Measurements from ENCODE around the gene C3orf49.

The C3orf49 gene

DNA sequence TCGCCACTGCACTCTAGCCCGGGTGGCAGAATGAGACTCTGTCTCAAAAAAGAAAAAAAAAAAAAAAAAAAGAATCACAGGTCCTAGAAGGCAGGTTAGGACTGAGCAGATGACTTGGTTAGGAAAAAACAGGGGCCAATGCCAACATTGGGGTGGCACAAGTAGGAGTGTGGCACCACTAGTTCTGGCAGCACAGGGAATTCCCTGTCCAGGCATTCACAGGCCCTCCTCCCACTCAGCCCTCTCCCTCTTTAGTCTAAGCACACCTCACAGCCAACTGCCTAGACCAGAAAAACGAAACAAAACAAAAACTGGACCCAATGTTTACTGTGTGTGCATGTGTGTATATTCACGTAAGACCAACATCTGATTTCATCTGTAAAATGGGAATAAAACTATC, 34.0 kb downstream of the C3orf49 start:
- DNase-seq: no peak

DNA sequence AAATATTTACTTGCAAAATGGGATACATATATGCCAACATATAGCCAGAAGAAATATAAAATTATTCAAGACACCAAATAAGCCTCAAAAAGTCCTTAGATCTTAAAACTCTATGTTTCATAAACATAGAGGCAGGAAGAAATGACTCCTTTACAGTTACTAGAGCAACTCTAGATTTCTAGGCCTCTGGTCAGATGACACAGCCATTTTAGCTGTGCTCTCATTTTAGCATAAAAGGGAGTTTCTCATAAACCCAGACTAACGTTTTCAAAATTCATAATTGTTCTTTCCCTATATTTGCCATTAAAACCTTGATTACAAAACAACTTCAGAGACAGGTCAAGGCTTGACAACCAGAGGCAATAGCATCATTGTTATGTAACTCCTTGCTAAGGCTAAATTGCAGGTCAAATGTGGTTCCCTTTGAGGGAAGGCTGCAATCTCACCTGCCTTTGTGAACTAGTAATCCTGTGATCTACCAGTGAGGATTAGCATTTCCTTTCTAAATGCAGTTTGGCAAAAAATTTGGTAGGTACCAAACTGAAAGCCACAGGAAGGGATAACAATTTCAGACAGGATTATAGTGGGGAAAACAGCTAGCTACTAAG, 36.3 kb downstream of the C3orf49 start:
- no peak for DNase-seq

DNA sequence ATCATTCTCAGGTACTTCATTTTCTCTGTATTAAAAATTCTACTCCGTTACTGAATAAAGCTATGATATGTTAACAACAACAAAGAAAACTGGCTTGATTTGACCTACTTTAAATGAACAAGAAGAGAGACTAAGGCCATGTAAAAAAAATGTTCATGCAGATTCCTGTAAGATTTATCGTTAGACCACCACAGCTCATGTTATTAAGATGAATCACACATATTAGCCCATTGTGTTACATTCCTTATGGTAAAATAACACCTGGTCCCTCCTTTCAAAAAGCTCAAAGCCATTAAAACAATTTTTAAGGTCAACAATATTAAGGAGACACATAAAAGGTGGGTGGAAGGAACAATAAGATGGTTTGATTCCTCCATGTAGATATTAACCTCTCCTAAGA, 38.2 kb downstream of the C3orf49 start:
- no peak for DNase-seq

DNA sequence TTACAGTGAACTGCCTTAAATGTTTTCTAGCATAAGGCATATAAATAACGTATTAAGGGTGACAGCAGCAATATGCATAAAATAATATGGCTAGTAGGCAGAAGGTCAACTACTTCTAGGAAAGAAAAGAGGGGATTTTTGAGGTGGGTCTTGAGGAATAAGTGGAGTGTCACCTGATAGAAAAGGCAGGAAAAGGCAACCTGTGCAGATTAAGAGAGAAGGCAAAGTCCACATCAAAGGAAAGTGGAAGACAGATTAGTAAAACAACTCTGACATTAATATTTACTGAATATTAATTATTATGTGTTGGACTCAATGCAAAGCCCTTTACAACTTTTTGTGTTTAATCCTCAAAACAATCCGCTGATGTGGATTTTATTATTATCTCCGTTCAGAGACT, 41.7 kb downstream of the C3orf49 start:
- DNase-seq: no peak

DNA sequence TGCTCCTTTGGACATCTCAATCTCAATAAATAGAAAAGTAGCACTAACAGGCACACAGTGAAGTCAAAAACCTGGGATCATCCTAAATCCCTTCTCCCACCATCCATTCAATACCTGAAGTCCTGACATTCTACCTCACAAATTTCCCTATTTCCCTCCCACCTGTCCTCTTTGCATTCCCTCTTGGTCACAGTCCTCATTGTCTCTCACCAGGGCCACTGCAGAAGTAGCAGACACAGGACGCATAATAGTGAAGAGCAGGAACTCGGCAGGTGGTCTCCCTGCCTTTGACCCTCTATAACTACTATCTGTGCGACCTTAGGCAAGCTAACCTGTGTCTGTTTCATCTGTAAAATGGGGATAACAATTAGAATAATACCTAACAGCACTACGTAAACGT, 42.2 kb downstream of the C3orf49 start:
- DNase-seq: no peak

DNA sequence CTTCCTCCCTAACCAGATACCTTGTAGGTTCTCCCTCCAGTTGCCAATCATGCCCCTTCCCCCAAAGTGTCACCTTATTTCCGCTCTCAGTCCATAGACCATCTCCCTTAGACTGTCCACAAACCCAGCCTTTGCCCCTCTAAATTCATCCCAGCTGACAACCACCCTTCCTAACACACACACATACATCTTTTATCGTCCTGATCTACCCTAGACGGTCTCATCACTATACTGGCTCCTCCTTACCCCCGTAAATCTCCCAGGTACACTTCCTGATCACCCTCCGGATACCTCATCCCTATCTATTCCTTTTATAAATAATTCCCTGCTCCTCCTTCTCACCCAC, 43.7 kb downstream of the C3orf49 start:
- DNase-seq: peak; percentile 20

DNA sequence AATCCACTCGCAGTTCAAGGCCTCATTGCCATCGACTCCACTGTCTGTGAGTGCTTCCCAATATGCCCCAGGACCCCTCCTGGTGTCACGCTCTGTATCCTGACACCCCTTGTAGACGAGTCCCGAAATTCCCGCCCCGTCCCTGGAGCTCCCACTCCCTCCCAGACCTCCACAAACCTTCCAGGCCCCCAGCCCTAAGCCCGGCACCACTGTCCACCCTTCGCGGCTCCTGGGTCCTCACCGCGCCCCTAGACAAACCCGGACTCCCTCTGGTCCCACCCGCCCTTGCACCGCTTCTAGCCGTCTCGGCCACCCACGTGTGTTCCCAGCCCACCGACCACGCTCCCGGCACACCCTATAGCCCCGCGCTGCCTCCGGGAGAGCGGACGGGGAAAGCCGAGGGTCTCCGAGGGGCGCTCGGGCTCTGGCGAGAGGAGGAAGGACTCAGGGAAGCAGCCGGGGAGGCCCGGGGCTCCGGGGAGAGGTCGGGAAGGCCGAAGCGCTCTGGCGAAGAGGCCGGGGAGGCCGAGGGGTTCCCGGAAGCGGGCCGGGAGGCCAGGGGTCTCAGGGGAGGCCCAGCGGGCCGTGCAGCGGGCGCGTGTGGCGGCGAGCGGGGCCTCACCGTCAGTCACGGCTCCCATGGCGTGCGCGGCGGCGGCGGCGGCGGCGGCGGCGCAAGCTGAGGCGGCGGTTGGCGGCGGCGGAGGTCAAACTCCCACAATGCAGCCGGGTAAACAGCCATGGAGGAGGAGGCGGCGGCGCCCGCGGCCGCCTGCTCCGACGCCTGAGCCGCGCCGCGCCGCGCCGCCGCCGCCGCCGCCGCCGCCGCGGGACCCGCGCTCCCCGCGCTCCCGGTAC, 44.3 kb downstream of the C3orf49 start, which contains the start of the genes ATXN7 and THOC7:
Gene ATXN7 (plus strand): TSS at position 718 of the 858 bp plus-strand sequence. CDS start 48,732 bp downstream, outside the sequence.
Gene THOC7 (minus strand): TSS at position 656 of the 858 bp plus-strand sequence. CDS start 15 bp downstream, at position 641.
- peak; percentile 62 for DNase-seq

DNA sequence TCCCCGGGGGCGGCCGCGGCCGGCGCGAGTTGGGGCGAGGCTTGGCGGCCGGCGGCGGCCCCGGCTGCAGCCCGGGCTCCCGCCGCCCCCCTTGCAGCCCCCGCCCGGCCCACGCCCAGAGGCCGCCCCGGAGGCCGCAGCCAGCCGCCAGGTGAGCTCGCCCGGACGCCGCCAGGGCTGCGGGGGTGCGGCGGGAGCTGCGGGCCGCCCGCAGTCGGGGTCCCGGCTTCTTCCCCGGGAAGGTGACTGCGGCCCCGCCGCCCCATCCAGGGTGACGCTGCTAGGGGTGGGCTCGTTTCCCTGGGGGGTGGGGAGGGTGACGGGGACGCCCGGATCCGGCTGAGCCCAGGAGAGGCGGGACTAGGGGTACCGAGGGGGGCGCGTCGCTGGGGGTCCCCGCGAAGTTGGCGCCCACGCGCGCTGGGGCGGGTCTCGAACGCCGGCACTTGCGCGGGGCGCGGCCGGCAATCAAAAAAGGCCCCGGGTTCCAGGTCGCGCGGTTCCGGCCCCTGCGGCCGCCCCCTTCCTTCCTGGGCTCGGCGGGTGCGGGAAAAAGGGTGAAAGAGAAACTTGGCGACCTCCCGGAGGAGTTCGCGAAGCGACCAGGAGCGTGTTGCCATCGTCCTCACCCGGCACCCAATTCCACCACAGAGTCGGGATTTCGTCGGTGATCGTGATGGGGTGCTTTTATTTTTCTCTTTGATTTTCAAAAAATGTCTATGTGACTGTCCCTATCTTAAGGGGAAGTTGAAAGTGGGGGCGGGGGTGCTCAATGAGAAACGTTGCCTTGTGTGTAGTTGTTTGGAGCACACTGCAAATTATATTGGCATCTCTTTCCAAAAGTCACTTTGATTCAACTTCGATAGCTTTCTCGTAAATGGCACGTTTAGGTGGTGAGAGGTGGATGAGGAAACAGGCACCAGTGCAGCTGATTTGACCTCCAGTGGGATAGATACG, 45.2 kb downstream of the C3orf49 start:
- DNase-seq: peak; percentile 59

DNA sequence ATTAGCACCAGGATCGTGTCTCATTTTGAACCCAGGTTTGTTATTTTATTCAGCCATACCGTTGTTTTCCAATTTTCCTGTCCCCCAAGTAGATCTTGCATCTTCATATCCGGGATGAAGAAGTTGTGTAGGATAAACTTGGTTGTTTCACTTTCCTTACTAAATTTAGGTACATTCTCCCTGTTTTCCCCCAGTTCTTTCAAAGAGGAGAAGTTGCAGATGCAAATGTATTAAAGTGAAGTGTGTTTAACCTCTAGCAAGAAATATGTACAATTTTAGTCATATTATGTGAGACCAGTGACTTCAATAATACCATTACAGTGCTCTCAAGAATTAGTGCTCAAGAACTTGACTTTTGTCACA, 45.8 kb downstream of the C3orf49 start:
- DNase-seq: no peak

DNA sequence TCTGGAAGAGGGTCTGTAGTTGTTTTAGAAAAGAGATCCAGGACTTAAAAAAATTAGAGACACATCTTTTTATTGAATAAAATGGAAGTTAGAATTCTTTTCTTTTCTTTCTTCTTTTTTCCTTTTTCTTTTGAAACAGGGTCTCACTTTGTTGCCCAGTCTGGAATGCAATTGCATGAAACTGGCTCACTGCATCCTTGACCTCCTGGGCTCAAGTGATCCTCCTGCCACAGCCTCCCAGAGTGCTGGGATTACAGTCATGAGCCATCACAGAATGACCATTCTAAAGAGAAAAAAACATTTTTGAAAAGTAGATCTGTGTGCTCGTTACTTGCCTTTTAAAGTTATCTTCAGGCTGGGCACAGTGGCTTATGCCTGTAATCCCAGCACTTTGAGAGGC, 48.1 kb downstream of the C3orf49 start:
- DNase-seq: no peak

DNA sequence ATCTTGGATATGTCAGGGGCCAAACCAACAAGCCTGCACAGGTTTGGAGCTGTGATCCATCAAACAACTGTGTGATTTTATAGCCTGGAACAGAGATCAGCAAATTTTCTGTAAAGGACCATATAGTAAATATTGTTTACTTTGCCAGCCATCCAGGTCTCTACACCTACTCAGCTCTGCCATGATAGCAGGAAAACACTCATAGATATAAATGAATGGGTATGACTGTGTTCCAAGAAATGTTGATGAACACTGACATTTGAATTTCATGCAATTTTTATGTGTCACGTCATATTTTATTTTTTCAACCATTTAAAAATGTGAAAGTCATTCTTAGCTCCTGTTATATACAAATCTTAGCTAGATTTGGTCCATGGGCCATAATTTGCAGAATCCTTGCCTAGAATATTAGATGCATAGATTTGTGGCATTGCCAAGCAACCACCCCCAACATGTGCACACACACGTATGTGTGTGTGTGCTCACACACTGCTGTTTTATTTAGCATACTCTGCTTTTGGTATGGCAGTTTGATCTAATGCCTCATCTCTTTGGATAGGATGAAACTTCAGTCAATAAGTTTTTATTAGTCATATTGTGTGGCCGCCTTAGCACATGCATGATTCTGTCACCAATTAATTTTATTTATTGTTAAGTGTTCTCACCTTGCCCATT, 51.0 kb downstream of the C3orf49 start:
- DNase-seq: no peak

DNA sequence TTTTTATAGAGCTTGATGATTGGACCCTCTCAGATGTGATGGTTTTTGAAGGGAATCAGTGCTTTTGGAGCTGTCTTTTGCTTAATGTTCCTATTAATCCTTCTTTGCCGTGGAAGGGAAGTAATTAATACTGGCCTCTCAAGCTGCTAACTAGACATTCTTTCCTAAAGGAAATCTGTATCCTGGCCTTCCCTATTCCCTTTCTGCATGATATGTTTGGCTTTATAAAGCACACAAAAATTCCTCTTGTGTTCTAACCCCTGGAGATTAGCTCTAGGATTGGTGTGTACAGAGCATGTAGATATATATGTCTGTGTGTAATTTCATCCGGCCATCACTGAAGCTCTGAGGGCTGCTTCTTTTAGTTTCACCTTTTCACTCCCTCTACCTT, 51.5 kb downstream of the C3orf49 start:
- no peak for DNase-seq

DNA sequence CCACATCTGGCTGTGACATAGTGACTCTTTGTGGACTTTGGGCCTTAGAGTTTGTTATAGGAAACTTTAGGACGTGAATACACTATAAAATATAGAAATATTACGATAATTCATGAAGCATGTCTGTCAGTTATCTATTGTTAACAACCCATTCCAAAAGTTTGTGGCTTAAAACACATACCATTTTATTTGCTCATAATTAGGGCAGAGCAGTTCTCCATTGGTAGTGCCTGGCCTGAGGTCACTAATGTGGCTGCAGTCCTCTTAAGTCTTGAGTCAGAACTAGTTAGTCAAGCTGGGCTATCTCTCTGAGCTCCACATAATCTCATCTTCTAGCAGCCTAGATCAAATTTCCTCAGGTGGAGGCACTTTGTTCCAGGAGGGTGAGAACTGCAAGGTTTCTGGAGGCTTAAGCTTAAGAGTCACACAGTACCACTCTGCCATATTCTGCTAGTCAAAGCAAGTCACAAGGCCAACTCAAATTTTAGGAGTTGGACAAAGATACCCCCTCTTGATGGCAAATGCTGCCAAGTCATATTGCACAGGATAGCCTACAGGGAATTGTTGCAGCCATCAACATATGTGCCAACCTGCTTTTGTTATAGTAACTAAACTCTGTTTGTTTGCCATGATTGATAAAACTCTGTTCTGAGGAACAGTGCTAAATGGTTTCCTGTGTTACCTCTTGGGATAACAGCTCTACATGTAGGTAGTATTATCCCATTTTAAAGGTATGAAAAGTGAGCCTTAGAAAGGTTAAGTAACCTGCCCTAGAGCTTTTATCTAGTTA, 53.2 kb downstream of the C3orf49 start:
- peak; percentile 0 for DNase-seq

DNA sequence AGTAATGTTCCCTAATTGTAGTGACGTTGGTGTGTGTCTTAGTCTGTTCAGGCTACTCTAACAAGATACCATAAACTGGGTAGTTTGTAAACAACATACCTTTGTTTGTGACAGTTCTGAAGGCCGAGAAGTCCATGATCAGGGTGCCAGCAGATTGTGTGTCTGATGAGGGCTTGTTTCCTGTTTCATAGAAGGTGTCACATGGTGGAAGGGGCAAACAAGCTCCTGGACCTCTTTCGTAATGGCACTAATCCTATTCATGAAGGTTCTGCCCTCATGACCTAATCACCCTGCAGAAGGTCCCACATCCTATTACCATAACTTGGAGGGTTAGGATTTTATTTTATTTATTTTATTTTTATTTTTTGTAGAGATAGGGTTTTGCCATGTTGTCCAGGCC, 55.7 kb downstream of the C3orf49 start:
- no peak for DNase-seq

DNA sequence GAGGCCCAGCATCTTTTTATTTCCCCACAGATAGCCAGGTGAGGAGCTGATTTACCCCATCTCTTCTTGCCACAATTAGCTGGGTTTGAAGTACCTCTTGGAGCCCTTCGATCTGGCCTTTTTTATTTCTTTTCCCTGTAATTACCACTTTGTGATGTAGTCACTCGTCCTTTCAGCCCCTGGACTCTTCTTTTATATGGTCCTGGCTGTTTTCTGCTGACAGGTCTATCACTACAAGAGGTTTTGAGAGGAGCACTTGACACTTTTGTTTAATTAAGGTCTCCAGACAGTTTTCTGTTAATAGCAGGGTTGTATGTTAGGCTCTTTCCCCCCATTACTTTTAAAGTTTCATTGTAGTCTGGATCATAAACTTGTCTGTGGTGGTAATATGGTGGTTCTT, 56.4 kb downstream of the C3orf49 start:
- DNase-seq: no peak

DNA sequence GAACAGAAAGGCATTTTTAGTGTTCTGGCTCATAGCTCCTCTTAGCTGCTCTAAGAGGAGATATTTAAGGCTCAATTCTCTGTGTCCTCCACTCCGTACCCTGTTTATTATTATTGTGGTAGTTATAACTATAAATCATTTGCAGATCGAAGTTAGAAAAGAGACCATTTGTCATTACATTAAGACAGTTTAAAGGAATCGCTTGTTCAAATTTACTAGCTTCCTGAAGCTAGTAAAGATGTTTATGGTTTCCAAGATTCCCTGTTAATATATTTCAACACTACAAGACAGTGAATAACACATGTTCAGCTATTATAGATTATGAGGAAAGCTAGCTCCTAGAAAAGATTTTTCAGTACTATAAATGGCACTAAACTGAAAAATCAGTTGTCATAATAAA, 57.2 kb downstream of the C3orf49 start:
- DNase-seq: no peak

DNA sequence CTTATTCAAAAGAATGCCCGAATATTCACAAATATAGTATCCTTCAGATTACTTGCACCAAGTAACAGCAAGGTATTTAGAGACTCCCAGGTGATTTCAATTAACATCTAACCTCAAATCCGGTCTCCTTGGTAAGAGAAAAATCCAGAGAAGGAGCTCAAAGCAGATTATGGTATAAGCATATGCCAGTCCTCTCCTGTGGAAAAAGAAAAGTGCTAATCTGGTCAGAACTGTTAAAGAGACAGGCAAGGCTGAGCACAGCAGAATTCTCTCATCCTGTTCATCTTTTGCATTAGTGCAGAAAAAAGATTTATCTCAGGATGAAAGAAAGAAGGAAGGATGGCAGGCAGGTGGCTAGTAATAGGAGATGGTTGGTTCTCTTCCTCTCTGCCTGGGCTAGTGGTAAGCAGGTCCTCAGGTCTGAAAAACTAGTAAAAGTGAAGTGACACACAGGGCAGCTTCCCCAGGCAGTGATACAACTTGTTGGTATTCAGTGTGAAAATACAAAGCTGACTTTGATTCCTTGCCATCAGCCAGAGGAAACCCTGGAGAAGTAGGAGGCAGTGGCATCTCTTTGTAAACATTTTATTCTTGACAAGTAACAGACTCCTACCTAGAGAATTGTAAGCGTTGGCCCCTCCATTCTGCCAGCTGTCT, 58.8 kb downstream of the C3orf49 start:
- DNase-seq: no peak

DNA sequence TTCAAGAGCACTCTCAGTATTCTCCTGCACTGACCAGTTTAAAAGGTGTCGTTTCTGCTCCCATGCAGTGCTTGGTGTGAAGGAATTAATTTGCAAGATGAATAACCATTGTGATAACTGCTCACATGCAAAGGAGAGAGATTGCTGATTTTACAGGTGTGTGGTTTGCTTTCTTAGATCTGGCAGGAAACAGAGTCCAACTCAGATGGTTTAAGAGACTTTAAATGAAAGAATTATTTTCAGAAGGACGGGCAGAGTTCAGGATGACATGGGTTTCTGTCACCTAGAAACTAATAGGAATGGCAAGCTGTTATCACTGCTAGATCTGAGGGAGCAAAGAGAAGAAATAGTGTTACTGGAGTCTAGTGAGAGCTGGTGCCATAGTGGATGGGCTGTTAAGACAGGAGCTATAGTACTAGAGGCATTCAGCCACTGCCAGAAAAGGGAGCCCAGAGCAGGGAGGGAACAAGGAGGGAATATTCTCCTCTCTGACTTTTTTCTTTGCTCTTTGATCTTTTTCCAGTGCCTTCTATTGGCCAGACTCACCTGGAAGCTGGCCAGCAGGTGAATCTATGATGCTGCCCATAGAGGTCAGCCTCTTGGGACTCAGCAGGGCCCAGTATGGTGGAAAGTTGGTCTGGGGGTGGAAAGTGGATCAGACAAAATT, 59.4 kb downstream of the C3orf49 start:
- peak; percentile 10 for DNase-seq

DNA sequence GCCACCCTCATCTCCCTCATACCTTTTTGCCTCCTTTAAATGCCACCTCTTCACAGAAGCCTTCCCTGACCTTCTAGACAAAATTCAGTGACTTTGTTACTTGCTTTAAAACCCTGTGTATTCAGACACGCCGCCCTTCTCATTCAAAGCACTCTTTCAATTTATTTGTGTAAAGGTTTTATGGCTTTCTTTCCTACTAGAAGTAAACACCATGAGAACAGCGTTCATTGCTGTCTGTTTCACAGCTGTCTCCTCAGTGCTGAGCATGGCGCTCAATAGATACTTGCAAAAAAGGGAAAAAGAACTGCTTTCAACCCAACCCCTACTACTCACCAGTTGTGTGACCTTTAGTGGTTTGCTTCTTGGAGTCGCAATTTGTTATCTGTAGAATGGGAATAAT, 61.6 kb downstream of the C3orf49 start:
- no peak for DNase-seq

DNA sequence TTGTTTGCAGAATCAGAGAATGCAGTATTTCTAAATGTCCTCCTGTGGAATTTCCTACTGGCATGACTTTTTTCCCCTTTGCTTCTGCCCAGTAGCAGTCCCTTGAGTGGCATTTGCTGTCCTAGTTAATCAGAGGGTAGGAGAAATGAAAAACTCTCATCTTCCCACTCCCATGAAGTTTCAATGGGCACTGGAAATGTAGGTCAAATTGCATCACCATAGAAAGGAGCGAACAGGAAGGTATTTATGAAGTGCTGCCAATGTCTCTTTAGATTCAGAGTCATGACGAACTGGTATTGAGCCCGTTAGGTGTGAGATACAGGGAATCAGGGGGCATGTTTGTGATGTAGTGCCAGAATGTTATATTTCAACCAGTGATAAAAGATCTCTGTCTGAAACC, 67.8 kb downstream of the C3orf49 start:
- DNase-seq: no peak

DNA sequence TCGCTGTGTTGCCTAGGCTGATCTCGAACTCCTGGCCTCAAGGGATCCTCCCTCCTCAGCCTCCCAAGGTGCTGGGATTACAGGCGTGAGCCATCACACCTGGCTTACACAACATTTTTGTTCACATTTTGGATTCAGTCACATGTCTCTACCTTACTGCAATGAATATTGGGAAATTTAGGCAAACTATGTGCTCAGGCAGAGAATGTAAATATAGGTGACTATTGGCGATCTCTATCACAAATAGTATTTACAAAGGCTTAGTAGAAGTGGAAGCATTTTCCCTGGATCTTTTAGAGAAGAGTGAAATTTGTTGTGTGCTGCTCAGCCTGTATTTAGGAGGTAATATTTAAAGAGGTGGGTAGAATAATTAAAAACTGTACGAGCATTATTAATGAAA, 72.4 kb downstream of the C3orf49 start:
- no peak for DNase-seq

All from DMS53 (cell line).